Right lobe of liver (tissue), 6 donors: ENCODE measurements around the gene RIC3. TPM values are rescaled to one million over a fixed set of nuclear protein-coding genes. Genes with fewer than 3 reads are reported as not detected.

ENCODE experiments used
- ATAC-seq, 4 donors: fragments of 200-7000 bp; cut with Tn5 transposase; one replicate each; pipeline ENCODE4 v1.9.1; 2020; ENCODE audit warnings: mild to moderate bottlenecking in 4 of 4, moderate library complexity in 4 of 4
- DNase-seq, 3 donors: peaks; one replicate each; pipeline ENCODE4 v3.0.0-alpha.2; 2020
- H3K27ac ChIP-seq, 3 donors: fragments of 200-600 bp; one replicate each; pipeline ENCODE4 v1.8.0; 2022
- H3K27me3 ChIP-seq, 2 donors: fragments of 200-600 bp; one replicate each; pipeline ENCODE4 v1.8.0; 2022
- H3K36me3 ChIP-seq, 4 donors: fragments of 200-600 bp; sonication (generic) in 1 of 4; one replicate each; pipeline versions ENCODE4 v1.5.1 to v1.8.0; 2017 to 2022; ENCODE audit warnings: control low read depth in 1 of 4
- H3K4me1 ChIP-seq, 4 donors: fragments of 200-600 bp; sonication (generic) in 1 of 4; one replicate each; pipeline versions ENCODE4 v1.5.1 to v1.8.0; 2017 to 2022; ENCODE audit warnings: control low read depth in 1 of 4
- H3K4me3 ChIP-seq, 3 donors: fragments of 200-600 bp; one replicate each; pipeline ENCODE4 v1.8.0; 2022
- H3K9me3 ChIP-seq, 4 donors: fragments of 200-600 bp; sonication (generic) in 1 of 4; one replicate each; pipeline versions ENCODE4 v1.5.1 to v1.8.0; 2017 to 2022; ENCODE audit warnings: control low read depth in 1 of 4
- POLR2A ChIP-seq: fragments of 450-650 bp; IDR thresholded peaks from one replicate; pipeline ENCODE4 v1.6.1; 2017; ENCODE audit warnings: antibody characterized with exemption, mild to moderate bottlenecking
- WGBS: methylation state at CpG from one replicate; pipeline ENCODE4 v1.1.6; 2018; ENCODE audit warnings: low coverage, low lambda C conversion rate; ENCODE audit not compliant: insufficient coverage; ENCODE audit errors: missing lambda C conversion rate; 5-methylcytosine and 5-hydroxymethylcytosine counted together
- intact Hi-C, 2 donors: fragments of 100-400 bp; cut with DNase I; formaldehyde crosslinking; loops; one replicate each; pipeline versions ENCODE4 v1.11.2 to v1.14.1; 2022
- total RNA-seq, 6 experiments: library from RNA; depleted of rRNA in 2 of 6; stranded (reverse); fragments of >200 nt in 2 of 6; fragmentation: NEBNext Ultra II Directional in 3 of 6; extraction: Animal tissue kit (Norgen Biotek cat#: 25700) in 3 of 6; gene quantifications; one replicate each; pipeline versions ENCODE4 v1.1.0 to v1.2.4, GENCODE V29; 2016 to 2023
- TF ChIP-seq, protein P1 (sequence below), 4 donors: fragments of 200-600 bp in 3 of 4; fragments of 450-650 bp in 1 of 4; IDR thresholded peaks; one replicate each; pipeline versions ENCODE4 v1.5.1 to v1.8.0; 2016 to 2022; ENCODE audit warnings: antibody characterized with exemption in 4 of 4, mild to moderate bottlenecking in 2 of 4
- donor health status: DM: no; HTN: yes; CAD: no.
- donor health status: DM: no; HTN: no; CAD: no.
- donor health status: DM: no; HTN: no; CAD: no.
- donor health status: DM: no; HTN: yes; CAD: no.
- donor health status: DM: no; HTN: yes; CAD: no.

The RIC3 gene
- total RNA-seq, 6 experiments from 2014 or later: 1.4 to 7.3 (median 3.6) TPM

DNA sequence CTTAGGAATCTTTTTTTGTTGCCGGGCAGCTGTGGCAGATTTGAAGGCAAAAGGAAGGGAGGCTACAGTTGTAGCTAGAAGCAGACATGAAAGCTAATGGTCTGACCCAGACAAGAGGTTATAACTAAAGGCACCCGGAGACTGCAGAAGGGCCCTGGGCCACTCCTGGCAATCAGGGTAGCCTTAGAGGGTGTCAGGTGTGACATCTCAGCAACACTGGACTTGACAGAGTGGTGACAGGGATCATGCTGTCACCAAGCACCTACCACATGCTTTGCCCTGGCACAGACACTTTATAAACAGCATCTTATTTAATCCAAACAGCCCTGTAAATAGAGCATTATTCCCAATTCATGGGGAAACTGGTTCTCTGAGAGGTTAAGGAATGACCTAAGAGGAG is 62.1 kb downstream of the RIC3 start:
- intact Hi-C loops: no loop called here
- no peak for ATAC-seq
- Histone ChIP-seq H3K9me3 (no peaks in the 10 kb centered on the region), H3K4me1 (no peaks in the 10 kb centered on the region), H3K27me3 (no peaks in the 10 kb centered on the region), H3K36me3 (no peaks in the 10 kb centered on the region), H3K4me3 (no peak overlapping the region), H3K27ac (no peak overlapping the region)
- 100% methylated on average over 2 of the region's 2 CpGs for WGBS
- DNase-seq: no peak
- no peak for TF ChIP-seq POLR2A
- TF ChIP-seq, protein P1, sequence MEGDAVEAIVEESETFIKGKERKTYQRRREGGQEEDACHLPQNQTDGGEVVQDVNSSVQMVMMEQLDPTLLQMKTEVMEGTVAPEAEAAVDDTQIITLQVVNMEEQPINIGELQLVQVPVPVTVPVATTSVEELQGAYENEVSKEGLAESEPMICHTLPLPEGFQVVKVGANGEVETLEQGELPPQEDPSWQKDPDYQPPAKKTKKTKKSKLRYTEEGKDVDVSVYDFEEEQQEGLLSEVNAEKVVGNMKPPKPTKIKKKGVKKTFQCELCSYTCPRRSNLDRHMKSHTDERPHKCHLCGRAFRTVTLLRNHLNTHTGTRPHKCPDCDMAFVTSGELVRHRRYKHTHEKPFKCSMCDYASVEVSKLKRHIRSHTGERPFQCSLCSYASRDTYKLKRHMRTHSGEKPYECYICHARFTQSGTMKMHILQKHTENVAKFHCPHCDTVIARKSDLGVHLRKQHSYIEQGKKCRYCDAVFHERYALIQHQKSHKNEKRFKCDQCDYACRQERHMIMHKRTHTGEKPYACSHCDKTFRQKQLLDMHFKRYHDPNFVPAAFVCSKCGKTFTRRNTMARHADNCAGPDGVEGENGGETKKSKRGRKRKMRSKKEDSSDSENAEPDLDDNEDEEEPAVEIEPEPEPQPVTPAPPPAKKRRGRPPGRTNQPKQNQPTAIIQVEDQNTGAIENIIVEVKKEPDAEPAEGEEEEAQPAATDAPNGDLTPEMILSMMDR (IDR thresholded peaks at IDR 0.05): no peak

DNA sequence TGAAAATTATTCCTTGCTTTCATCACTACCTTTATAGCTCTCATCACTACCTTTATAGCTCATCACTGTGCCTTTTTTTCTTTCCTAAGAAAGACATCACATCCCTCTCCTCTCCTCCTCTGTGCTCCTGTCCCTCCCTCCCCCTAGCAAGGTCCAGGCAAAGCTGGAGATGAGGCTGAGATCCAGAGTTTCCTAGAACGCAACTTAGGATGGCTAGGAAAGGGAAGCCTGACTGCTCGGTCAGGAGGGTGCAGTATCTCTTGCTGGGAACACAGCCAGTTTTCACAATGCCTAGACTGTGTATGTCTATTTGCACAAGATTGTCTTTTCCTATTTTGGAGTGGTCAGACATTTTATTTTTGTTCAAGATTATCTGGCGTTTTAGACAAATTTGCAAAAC is 63.2 kb downstream of the RIC3 start:
- WGBS: 68% methylated on average over 2 of the region's 3 CpGs

DNA sequence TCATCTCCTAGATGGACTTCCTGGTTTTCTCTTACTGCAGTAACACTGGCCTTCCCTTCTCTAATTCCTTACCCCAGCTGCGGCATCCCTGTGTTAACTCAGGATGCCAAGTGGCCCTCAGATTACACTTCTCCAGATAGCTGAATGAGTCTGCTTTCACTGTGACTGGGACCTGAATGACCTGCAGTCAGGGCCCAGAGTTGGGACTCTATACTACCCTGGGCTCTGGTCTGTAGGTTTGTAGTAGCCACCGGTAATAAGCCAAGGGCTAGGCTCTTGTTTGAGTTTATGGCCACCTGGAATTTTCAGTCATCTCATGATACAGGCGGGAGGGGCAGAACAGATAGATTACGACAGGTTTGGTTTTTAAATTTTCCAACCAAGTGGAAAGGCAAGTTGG is 63.7 kb downstream of the RIC3 start:
- H3K27me3 ChIP-seq: no peaks in the 10 kb centered on the region
- intact Hi-C loops: no loop called here
- no peaks in the 10 kb centered on the region for H3K4me1 ChIP-seq
- H3K4me3 ChIP-seq: no peak overlapping the region
- H3K9me3 ChIP-seq: no peaks in the 10 kb centered on the region
- ATAC-seq: no peak
- DNase-seq: no peak
- no peak overlapping the region for H3K27ac ChIP-seq
- TF ChIP-seq, protein P1 (IDR thresholded peaks at IDR 0.05): no peak
- TF ChIP-seq POLR2A: no peak
- WGBS: 83% methylated on average over 2 of the region's 4 CpGs
- no peaks in the 10 kb centered on the region for H3K36me3 ChIP-seq

More for the DNA sequence above, 63.2 kb downstream of the RIC3 start:
- H3K4me3 ChIP-seq: no peak overlapping the region
- no peaks in the 10 kb centered on the region for H3K4me1 ChIP-seq
- intact Hi-C loops: no loop called here
- no peaks in the 10 kb centered on the region for H3K27me3 ChIP-seq
- H3K36me3 ChIP-seq: no peaks in the 10 kb centered on the region
- ATAC-seq: no peak
- H3K27ac ChIP-seq: no peak overlapping the region
- TF ChIP-seq POLR2A: no peak
- TF ChIP-seq, protein P1 (IDR thresholded peaks at IDR 0.05): no peak
- DNase-seq: no peak
- no peaks in the 10 kb centered on the region for H3K9me3 ChIP-seq

DNA sequence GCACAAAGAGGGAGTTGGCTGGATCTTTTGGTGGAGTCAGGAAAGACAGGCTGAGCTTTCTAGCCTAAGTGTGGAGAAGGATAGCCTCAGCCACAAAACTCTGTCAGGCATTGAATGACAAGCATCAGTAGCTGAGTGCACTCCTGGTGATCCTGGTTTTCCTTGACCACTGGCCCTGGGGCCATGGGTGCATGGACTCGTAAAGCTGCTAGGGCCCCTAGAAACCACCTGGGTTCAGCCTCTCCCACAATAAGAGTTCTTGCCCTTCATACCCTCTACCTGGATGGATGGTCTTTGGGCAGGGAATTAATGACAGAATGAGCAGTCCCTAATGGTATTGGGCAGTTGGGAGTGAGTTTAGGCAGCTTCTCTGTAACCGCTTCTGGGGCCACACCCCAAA is 64.9 kb downstream of the RIC3 start:
- DNase-seq (no peak), ATAC-seq (no peak)
- H3K27me3 ChIP-seq: no peaks in the 10 kb centered on the region
- 100% methylated on average over 1 of the region's 2 CpGs for WGBS
- no peak overlapping the region for H3K4me3 ChIP-seq
- no peaks in the 10 kb centered on the region for H3K36me3 ChIP-seq
- H3K4me1 ChIP-seq: no peaks in the 10 kb centered on the region
- no peak overlapping the region for H3K27ac ChIP-seq
- H3K9me3 ChIP-seq: no peaks in the 10 kb centered on the region
- intact Hi-C loops: no loop called here
- TF ChIP-seq, protein P1 (IDR thresholded peaks at IDR 0.05): no peak
- no peak for TF ChIP-seq POLR2A

DNA sequence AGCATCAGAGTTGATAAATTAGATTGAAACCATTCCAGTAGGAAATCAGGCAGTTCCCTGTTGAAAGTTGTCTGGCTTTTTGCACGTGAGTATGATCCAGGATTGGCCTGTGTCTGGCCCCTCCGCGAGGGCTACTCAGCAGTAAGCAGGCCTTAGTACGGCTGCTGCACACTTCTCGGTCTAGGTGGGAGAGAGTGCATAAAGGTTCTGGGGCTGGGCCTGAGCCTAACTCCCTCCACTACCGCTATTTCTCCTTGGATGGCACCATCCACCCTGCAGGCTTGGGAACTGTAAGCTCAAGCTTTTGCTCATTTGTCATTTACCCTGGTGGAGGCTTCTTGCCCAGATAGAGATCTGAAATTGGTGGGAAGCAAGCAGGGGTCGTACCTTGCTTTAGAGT is 65.9 kb downstream of the RIC3 start:
- WGBS: 92% methylated on average over 6 of the region's 7 CpGs
- intact Hi-C loops: no loop called here
- H3K36me3 ChIP-seq: no peaks in the 10 kb centered on the region
- no peaks in the 10 kb centered on the region for H3K27me3 ChIP-seq
- H3K27ac ChIP-seq: no peak overlapping the region
- H3K9me3 ChIP-seq: no peaks in the 10 kb centered on the region
- no peak for ATAC-seq
- no peaks in the 10 kb centered on the region for H3K4me1 ChIP-seq
- no peak overlapping the region for H3K4me3 ChIP-seq
- no peak for DNase-seq
- TF ChIP-seq, protein P1 (IDR thresholded peaks at IDR 0.05): no peak
- no peak for TF ChIP-seq POLR2A
